NCI-H2196 treated with DMSO at 0.1 percent for 48 hours (cell line): Measurements from ENCODE around the gene DNAJC5G.

ENCODE experiments used
- DNase-seq: peaks from one replicate; lab custom pipeline; 2025; ENCODE audit not compliant: unreplicated experiment; lab: John Stamatoyannopoulos, UW

Gene DNAJC5G, protein sequence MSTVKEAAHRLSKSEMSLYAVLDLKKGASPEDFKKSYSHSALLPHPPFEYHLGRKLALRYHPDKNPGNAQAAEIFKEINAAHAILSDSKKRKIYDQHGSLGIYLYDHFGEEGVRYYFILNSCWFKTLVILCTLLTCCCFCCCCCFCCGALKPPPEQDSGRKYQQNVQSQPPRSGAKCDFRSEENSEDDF

DNA sequence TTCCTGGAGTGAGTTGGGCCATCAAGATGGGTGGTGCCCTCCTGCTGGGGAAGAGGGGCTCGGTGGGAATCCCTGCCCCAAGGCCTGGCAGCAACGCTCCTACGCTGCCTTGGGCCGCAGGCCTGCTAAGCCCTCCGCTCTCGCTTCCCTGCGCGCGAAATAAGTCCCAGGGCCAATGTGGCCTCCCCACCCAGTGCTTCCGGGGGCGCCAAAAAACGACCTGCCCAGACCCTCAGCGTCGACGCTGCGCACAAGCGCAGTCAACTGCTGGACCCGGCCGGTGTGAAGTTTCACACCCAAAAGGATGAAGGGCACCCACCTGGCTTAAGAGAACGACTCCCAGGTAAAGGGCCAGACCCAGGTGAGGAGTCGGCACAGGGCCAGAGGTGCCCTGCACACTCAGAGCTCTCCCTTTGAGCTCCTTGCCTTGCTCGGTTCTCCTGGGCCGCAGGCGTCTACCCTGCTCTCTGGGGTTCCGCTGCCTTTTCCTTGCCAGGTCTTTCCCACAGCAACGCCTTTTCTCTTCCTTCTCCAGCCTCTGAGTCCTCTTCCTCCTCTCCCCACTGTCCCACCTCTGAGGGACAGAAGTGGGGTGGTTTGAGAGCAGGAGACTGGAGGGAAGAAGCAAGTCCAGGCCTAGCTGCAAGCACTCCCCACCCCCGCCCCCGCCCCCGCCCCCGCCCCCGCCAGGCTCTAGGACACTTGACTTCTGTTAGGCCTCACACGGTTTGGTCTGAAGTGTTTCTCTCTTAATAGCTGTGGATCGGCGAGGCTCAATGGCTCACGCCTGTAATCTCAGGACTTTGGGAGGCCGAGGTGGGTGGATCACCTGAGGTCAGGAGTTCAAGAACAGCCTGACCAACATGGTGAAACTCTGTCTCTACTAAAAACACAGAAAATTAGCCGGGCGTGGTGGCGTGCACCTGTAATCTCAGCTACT lies at the start of gene DNAJC5G:
Gene DNAJC5G, plus strand, starts transcription at position 223 of the 940 bp plus-strand sequence. CDS start 1,296 bp downstream, outside the sequence.
- no peak for DNase-seq

DNA sequence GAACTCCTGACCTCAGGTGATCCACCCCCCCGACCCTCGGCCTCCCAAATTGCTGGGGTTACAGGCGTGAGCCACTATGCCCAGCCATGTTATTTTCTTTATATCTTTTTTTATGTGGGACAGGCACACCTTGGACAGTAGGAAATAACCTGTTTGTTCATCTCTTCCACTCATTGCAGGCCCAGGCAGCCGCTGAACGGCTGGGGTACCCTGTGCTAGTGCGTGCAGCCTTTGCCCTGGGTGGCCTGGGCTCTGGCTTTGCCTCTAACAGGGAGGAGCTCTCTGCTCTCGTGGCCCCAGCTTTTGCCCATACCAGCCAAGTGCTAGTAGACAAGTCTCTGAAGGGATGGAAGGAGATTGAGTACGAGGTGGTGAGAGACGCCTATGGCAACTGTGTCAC lies 49.7 kb upstream of the DNAJC5G start:
- DNase-seq: no peak

DNA sequence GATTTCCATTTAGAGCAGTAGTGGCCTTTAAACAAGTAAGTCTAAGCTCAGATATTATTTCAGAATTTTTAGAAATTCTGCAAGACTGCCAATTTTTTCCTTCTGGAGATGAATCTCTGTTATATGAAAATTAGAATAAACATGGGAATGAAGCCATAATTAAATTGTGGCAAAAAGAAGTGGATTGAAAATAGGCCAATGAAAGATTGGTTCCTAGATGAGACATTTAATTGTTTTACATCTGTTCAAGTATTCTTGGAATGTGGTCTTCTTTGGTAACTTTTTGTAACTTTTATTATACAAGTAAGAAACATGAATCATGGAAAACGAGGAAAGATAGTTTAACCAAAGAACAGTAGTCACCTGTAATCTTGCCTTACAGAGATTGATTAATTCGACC lies 47.7 kb upstream of the DNAJC5G start:
- no peak for DNase-seq

DNA sequence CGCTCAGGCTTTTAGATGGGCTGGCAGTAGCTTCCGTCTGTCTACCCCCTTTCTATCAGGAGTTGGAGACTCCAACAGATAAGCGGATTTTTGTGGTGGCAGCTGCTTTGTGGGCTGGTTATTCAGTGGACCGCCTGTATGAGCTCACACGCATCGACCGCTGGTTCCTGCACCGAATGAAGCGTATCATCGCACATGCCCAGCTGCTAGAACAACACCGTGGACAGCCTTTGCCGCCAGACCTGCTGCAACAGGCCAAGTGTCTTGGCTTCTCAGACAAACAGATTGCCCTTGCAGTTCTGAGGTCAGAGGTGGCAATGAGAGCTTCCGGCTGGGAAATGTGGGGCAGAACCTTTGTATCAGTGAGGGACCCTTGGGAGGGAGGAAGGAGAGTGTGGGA lies 43.3 kb upstream of the DNAJC5G start:
- DNase-seq: no peak

DNA sequence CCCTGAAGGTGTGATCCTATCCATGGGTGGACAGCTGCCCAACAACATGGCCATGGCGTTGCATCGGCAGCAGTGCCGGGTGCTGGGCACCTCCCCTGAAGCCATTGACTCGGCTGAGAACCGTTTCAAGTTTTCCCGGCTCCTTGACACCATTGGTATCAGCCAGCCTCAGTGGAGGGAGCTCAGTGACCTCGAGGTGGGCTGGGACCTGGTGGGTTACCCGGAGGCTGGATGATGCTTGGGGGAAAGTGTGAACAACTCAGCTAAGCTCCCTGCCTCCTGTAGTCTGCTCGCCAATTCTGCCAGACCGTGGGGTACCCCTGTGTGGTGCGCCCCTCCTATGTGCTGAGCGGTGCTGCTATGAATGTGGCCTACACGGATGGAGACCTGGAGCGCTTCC lies 41.9 kb upstream of the DNAJC5G start:
- DNase-seq: no peak

DNA sequence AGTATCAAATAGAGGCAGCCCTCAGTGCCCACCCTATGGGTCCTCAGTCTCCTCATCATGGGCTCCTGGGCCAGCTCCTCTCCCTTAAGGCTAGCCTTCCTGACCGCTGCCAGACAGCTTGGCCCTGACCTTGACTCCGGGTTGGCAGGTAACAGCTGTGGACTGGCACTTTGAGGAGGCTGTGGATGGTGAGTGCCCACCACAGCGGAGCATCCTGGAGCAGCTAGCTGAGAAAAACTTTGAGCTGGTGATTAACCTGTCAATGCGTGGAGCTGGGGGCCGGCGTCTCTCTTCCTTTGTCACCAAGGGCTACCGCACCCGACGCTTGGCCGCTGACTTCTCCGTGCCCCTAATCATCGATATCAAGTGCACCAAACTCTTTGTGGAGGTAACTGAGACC lies 39.1 kb upstream of the DNAJC5G start:
- no peak for DNase-seq

DNA sequence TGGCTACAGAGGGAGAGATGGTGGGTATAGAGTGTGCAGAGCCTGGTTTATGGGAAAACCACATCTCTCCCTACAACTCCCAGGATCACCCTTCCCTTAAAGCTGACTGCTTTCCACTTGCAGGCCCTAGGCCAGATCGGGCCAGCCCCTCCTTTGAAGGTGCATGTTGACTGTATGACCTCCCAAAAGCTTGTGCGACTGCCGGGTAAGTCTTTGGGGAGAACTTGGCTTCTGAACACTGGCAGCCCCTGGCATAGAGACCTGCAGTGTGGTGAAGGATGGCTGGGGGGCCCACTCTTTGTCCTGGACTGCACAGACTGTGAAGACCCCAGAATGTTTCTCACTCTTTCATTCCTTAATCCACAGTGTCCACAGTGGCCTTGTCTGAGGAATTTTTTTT lies 38.6 kb upstream of the DNAJC5G start:
- DNase-seq: no peak

DNA sequence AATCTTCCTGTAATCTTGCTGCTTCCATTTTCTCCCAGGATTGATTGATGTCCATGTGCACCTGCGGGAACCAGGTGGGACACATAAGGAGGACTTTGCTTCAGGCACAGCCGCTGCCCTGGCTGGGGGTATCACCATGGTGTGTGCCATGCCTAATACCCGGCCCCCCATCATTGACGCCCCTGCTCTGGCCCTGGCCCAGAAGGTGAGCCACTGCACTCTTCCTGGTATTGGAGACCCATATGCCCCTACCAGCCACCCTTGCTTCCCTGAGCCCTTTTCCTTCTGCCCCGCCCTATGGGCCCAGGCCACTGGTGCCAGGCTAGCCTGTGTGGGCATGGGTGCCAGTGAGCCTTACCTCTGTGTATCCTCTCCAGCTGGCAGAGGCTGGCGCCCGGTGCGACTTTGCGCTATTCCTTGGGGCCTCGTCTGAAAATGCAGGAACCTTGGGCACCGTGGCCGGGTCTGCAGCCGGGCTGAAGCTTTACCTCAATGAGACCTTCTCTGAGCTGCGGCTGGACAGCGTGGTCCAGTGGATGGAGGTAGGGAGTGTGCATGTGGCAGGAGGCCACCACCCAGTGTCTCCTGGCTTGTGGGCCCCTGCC lies 37.8 kb upstream of the DNAJC5G start:
- no peak for DNase-seq

DNA sequence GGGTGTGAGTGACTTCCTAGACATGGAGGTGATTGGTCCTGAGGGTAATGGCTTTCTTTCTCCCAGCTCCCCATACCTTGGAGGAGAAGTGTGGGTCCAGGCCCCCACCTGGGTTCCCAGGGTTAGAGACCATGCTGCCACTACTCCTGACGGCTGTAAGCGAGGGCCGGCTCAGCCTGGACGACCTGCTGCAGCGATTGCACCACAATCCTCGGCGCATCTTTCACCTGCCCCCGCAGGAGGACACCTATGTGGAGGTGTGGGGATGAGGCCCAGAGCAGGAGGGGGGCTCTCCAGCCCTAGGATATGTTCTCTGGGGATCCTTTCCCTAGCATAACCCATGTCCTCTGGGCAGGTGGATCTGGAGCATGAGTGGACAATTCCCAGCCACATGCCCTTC lies 36.3 kb upstream of the DNAJC5G start:
- DNase-seq: no peak

DNA sequence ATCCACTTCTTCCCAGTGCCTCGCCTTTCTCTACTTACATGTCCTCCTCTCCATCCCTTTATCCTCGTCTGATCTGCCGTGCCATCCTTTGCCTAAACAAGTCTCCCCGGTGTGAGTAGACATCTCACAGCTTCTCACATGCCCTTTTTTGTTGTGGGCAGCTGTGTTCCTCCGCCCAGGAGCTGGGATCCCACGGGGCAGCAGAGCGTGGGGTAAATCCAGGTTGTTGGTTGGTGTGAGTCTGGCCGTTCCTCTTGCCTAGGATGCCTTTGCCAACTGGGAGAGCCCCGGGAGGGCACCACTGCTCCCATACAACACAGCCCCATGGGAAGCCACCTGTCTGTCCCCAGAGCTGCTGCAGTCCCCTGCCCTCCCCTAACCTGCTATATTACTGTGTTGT lies 34.8 kb upstream of the DNAJC5G start:
- DNase-seq: no peak

DNA sequence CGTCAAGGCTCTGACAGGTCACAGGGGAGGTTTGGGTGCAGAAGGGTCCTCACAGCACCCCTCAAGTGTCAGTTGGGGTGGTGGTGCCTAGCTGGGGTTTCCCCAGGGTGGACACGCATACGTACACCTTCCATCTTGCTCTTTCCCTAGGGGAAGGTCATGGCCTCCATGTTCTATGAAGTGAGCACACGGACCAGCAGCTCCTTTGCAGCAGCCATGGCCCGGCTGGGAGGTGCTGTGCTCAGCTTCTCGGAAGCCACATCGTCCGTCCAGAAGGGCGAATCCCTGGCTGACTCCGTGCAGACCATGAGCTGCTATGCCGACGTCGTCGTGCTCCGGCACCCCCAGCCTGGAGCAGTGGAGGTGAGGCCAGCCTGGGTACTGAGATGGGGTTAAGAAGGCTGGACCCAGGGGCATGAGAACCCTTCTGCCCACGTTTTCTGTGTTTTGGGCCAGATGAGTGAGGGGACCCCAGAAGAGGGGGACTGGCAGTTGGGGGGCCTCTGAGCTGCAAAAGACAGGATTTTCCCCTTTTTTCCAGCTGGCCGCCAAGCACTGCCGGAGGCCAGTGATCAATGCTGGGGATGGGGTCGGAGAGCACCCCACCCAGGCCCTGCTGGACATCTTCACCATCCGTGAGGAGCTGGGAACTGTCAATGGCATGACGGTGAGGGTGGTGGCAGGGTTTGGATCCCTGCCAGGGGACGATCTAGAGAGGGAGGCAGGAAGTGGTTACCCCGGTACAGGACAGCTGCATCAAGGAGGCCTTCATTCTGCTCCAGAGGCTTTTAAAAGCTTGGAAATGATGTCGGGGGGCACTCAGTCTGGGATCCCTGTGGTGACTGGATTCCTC lies 33.2 kb upstream of the DNAJC5G start:
- no peak for DNase-seq

DNA sequence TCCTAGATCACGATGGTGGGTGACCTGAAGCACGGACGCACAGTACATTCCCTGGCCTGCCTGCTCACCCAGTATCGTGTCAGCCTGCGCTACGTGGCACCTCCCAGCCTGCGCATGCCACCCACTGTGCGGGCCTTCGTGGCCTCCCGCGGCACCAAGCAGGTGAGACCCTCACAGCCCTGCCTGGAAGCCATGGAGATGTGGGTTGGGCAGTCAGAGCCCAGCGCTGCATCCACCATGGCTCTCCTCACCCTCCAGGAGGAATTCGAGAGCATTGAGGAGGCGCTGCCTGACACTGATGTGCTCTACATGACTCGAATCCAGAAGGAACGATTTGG lies 32.6 kb upstream of the DNAJC5G start:
- no peak for DNase-seq

DNA sequence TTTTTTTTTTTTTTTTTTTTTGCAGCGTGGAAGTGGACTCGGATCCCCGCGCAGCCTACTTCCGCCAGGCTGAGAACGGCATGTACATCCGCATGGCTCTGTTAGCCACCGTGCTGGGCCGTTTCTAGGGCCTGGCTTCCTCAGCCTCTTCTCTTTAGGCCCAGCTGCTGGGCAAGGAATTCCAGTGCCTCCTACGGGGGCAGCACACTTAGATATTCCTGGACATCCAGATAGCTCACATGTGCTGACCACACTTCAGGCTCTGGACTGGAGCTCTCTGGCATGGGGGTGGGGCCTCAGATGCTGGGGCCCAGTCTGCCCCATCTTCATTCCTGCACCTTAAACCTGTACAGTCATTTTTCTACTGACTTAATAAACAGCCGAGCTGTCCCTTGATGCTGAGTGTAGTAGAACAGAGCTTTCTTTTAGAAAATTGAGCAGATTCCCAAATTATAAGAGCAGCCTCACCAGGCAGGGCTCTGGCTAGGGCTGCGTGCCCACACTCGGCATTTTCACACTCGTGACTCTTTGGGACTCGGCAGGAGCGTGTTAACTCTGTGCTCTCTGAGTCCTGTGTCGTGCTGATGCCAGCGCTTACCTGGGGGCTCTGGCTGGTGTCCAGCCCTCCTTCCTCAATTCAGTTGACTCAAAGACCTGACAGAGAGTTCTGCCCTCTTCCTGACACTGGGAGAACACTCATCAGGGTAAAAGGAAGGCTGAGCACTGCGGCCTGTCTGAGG lies 31.7 kb upstream of the DNAJC5G start:
- no peak for DNase-seq

DNA sequence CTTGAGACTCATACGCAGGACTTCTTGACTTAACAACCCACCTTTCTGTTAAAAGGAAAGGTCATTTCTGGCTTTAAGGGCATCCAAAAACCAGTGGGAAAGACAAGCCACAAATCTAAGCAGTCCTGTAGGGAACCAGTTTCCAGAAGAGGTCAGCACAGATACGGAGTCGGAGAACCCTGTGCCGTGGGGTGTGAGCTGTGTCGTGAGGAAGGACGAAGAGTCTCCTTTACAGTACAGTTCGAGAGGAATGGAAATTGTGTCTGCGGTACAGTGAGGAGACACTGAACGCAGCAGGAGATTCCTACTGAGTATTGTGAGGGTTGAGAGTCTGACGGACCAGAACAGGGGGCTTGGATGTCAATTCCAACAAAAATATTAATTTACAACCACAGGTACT lies 30.1 kb upstream of the DNAJC5G start:
- DNase-seq: no peak

DNA sequence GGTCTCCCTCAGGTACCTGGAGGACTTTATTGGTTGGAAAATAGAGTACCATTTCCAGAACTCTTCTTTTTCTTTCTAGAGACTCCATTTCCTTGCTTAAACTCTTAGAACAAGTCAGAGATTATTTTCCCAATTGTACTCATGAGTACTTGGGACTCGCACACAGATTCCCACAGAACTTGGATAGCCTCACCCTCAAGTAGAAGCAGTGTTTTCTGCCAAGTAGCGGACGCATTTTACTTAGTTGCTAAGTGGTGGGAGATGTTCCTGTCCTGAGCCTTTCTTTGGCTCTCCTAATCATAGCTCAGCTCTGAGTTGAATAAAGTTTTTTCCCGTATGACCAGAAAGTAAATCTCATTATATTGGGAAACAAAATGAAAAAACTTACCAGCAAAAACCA lies 29.6 kb upstream of the DNAJC5G start:
- no peak for DNase-seq

DNA sequence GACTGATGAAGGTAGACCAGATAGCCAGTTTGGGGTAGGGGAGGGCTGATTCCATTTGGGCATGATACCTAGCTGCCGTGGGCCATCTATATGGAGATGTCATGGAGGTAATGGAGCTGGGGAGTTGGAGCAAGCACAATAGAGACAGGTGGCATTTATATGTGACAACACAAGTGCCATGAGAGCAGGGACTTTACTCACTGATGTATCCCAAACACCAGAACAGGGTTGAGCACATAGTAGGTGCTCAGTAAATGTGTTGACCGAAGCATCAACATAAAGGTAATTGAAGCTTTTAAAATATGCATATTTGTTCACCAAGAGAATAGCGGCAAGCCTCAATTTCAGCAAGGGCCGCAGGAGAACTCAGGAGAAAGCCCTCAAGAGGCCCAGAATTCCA lies 27.3 kb upstream of the DNAJC5G start:
- DNase-seq: no peak

DNA sequence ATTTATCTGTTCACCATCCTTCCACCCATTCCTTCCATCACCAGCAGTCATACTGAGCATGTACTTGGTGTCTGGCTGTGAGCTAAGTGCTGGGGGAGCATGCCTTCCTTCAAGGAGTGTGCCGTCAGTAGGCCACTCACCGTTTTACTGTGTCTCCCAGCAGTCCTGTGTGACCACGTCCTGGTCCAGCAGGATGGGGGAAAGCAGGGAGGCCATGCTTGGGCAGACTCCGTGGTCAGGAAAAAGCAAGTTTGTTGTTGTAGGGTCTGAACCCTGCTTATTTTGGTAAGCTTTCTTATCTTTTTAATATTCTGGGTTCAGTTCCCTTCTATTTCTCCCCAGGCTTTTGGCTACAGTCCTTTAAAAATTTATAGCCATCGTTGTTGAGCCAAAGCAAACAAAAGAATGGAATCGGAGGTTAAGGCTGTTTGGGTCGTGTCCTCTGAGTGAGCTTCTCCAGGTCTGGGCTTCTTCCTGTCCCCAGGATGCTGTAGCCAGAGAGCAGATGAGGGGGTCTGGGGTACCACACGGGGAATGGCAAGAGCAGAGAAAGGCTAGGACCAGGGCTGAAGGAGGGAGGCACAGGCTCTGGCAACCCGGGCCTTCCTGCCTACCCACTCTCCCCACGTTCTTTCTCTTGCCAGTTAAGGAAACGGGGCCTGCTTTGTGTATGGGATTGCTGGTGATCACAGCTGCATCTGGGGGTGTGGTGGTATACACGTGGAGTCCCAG lies 25.9 kb upstream of the DNAJC5G start:
- no peak for DNase-seq

DNA sequence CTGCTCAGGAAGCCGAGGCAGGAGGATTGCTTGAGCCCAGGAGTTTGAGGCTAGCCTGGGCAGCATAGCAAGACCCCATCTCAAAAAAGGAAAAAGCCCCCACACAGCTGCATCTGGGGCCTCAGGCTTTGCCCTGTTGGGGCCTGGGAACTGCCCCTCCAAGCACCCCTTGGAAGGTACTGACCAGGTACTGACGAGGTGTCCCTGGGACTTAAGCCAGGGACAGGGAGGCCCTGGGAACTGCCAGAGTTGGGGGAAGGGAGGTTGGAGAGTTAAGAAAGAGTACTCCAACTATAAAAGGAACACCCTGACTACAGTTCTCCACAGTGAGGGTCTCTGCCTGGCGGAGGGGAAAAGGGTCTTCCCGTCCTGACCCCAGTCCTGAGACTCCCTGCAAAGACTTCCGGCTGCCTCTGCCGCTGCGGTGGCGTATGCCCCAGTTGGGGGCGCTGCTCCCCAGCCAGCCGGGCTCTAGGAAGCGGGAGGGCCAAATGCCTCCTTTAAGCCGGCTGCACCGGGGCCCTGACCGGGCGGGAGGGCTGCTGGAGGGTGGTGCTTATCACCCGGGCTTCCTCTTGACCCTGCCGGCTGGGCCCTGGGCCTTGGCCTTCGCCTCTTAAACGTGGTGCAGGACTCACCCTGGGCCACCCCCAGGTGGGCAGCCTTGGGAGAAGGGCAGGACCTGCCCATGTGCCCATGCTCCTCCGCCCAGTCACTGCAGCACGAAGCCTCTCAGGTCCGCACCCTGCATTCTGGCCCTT lies 25.2 kb upstream of the DNAJC5G start:
- DNase-seq: no peak

DNA sequence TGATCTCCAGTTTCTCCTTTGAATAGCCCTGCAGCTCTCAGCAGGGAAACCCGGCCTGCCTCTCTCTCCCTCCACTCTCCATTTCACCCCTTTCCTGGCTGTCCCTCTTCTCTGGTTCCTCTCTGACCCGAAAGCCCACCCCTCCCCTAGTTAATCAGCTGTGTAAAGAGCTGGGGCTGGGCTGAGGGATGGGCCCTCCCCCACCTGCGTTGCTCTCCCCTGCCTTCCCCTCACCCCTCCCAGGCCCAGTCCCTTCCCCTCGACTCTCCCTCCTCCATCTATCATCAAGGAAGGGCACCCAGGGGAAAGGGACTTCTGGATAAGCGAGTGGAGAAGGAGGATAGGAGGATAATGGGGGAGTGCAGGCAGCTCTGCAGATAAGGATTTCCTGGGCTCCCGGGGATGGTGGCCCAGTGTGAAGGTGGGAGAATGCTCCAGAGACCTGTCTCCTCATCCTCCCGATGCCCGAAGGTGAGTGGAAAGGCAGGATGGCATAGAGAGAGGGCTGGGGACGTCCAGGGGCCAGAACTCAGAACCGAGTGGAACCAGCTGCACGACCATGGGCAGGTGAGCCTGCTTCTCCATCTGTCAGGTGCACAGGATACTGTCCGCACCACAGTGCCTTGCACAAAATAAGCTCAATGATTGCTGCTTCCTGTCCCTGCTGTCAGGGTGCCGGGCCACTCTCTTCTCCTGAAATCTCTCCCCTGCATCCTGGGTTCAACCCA lies 24.4 kb upstream of the DNAJC5G start:
- DNase-seq: no peak
